SKM-1 treated with dmso at 0.1 percent for 144 hours (cell line): ENCODE data around the gene CPNE6.
A peak's percentile ranks its signal among the peaks of the same experiment; 100 is the strongest.

Experiments
- DNase-seq: peaks from one replicate; lab custom pipeline; 2025; ENCODE audit not compliant: unreplicated experiment; lab: John Stamatoyannopoulos, UW

Gene CPNE6

DNA sequence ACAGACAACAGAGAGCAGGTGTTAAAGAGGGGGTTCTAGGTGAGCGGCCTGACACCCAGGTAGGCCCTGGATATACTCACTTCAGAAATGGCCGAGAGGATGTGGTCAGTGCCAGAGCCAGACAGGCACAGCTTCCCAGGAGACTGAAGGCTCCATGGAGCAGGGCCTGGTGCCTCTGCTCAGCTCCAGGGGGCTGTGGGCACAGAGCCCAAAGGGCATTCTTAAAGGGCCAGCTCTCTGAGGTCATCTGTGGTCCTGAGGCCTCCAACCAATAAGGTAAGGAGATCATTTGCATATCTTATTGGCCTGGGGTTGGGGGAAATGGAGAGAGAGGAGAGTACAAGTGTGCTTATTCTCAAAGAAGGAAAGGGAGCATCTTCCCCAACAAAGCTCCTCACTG is 13.1 kb downstream of the CPNE6 start:
- no peak for DNase-seq

DNA sequence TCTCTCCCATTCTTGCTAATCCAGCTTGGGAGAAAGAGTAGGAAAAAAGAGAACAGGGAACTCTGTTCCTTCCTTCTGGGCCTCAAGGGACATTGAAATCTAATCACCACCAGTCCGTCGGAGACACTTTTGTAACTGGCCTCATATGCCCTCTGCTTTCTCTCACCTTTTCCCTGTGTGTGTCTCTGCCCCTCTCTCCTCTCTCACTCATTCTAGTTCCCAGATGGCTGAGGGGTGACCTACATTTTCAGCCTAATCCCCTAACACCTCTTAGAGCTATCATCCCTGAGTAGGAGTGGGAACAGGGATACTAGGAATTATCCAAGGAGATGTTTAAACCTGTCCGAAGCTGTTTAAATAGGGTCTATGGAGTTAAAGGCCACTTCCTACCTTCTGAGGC is 13.9 kb downstream of the CPNE6 start:
- DNase-seq = no peak

DNA sequence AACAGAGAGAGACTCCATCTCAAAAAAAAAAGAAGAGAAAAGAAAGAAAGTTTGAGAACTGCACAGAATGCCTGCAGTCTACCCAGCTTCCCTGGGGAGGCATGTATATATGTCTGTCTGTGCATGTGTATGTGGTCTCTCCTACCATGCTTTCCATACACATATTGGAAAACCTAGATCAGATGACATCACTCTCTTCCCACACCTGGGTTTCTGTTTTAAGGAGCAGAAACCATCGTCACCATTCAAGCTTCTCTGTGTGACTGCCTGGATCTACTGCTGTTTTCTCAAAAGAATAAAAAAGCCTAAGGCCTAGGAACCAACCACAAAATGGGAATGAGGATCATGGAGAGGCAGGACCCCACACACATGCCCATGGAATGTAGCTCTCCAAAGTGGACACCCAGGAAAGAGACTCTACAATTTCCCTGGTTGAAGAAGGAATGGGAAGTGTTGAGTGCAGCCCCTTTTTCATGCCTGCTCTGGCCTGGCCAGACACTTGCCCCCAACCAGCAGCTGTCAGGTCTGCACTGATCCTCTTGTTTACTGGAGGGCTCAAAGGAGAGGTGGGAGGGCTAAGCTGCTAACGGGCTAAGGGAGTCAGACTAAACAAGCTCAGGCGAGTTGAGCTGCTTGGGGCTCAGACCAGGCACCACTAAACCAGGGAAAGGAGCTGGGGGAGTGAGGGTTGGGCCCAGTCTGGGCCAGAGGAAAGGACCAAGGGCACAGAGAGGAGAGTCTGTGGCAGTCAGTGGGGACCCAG is 15.0 kb downstream of the CPNE6 start:
- DNase-seq = no peak

DNA sequence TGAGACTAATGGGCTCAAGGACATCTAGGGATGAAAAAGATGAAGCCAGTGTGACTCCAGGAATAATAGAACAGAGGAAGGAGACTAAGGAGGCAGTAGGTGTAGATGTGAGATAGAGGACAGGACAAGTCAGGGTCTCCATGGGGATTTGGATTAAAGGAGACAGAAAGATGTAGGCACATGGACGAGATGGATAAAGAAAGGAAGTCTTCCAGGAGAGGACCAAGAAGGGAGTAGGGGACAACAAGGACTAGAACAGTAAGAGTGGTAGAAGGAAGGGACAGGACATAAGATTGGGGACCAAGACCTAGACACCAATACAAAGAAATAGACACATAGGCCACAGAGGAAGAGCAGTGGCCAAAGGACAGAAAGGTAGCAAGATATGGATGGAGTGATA is 15.6 kb downstream of the CPNE6 start:
- no peak for DNase-seq

DNA sequence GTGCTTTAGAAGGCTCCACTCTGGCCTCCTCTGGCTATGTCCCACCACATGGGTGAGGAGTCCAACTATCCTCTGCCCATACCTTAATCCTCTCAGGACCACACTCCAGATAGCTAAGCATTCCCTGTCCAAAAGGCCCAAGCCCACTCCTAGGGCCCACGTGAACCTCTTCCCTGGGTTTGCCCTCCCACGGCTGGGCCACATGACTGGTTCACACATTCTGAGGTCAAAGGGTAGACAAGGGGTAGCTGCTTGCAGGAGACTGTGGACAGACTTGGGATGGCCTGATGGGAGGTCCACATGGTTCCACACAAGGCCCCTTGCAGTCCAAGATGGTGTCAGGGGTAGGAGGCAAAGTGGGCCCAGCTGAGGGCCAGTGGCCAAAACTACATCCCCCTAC is 16.7 kb downstream of the CPNE6 start:
- no peak for DNase-seq

DNA sequence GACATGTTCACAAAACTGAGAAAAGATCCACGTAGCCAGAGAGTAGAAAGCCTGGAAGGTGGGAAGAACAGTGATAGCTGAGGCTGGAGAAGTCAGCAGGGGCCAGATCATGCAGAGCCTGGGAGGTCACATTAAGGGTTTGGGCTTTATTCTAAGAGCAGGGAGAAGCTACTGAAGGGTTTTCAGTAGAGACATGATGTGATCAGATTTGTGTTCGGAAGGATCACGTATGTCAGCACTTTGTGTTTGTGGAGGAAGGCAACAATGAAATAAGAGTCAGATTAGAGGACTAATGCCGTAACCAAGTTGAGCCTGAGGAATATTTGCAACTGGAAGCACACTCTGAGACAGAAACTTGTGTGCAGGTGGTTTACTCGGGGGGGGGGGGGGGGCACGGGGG is 18.5 kb downstream of the CPNE6 start:
- no peak for DNase-seq

DNA sequence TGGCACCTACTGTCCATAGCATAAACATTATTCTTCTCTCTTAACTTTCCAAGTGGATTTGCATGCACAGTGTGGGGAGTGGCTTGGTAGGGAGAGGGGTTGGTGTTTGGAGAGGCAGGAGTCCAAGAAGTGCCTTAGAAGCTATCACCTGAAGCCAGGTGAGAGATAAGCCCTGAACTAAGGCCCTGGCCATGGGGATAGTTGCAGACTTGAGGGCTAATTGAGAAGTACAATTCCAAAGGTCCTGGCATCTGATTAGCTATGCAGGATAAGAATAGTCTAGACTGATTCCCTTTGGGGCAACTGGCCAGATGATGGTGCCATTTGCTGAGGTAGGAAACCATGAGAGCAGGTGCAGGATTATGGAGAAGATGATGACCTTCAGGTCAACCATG is 20.7 kb downstream of the CPNE6 start:
- no peak for DNase-seq

DNA sequence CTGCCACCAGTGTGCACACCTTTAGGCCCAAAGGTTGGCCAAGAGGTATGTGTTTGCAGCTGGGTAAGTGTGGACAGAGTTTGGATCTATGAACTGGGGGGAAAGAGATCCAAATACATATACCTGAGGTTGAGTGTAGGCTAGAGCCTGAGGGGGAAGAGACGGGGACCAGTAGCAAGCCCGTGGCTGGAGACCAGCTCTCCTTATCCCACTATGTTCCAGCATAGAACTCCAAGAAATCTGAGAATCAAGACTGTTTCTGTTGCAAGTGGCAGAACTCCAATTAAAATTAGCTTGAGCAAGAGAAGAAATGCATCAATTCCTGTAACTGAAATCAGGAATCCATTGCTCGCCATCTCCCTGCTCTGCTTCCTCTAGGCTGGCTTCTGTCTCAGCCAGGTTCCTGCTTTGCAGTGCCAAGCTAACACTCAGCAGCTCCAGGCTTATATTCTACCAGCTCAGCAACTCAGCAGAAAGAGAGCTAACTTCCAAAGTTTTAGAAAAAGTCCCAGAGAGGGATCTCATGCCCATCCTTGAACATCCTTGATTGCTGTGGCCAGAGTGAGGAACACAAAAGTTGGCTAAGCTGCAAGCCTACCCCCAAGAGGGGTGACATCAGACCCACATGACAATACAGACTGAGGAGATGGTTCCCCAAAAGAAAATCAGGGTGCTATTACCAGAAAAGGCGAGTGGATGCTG is 21.3 kb downstream of the CPNE6 start:
- DNase-seq = no peak

DNA sequence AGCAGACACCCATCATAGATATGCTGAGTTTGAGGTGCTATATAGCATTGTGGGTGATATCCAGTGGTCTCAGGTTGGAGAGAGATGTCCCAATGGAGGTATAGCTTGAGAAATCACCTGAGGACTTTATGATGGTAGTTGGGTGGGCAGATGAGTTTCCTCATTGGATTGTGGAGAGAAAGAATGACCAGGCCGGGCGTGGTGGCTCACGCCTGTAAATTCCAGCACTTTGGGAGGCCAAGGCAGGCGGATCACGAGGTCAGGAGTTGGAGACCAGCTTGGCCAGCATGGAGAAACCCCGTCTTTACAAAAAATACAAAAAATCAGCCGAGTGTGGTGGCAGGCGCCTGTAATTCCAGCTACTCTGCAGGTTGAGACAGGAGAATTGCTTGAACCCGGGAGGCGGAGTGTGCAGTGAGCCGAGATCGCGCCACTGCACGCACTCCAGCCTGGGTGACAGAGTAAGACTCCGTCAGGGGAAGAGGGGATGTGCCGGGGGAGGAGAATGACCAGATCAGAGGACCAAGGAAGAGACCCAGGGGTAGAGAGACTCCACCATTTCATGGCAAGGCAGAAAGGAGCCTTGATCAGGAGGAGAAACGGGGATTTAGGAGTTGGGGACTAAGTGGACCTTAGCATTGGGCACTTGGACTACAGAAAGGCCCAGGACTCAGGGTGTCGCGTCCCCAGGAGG is 22.0 kb downstream of the CPNE6 start:
- no peak for DNase-seq

DNA sequence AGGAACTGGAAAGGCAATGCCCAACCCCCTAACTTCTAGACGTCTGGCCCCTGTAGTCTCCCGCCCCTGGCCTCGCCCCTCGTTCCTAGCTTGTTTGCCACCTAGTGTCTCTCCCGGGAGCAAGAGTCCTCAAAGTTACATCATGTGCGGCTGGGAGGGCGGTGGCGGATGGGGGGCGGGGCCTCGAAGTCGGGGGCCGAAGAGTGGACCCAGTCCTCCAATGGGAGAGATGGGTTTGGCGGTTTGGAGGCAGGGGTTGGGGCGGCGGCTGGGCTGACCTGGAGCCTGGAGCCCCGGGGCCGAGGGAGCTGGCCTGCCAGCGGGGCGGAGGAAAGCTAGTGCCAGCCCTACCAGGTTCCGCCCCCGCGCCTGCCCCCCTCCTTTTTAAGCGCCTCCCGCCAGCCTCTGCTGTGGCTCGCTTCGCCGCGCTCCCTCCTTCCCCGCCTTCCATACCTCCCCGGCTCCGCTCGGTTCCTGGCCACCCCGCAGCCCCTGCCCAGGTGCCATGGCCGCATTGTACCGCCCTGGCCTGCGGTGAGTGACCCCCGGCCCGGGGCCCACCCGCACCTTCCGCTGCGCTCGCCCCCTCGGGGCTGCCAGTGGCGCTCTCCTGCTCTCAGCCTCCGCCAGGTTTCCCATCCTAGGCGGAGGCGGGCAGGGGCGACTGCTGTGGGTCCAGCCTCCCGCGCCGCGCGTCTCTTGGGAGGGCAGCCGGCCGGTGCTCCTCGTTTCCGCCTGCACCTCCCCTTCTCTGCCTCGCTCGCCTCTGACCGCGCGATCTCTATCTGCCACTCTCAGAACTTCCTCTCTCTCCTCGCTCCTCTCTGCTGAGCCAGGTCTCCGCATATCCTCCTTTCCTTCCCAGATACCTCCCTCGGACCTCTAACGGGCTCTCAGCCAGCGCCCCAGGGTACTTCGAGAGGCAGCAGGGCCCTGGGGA is 22.8 kb downstream of the CPNE6 start, which contains the start of gene PCK2:
Gene PCK2 (plus strand): TSS at position 411 of the 940 bp plus-strand sequence. CDS start 95 bp downstream, at position 506.
- DNase-seq = peak; percentile 69

DNA sequence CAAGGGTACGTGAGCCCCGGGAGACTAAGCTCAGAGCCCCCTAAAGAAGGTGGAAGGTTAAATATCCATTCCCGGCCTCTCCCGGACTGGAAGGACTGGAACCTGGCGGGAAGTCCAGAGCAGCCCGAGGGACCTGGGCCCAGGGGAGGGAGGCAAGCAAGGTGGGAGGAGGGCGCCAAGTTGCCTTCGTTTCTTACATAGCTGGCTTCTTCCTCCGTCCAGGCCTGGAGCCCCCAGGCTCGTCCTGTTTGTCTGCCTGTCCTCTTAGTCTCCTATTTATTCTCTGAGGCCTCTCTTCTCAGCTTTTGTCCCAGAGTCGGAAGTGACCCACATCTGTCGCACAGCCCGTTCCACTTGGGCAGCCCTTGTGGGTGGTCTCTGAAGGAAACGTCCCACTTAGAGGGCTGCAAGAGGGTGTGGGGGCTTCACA is 23.5 kb downstream of the CPNE6 start:
- DNase-seq = no peak

DNA sequence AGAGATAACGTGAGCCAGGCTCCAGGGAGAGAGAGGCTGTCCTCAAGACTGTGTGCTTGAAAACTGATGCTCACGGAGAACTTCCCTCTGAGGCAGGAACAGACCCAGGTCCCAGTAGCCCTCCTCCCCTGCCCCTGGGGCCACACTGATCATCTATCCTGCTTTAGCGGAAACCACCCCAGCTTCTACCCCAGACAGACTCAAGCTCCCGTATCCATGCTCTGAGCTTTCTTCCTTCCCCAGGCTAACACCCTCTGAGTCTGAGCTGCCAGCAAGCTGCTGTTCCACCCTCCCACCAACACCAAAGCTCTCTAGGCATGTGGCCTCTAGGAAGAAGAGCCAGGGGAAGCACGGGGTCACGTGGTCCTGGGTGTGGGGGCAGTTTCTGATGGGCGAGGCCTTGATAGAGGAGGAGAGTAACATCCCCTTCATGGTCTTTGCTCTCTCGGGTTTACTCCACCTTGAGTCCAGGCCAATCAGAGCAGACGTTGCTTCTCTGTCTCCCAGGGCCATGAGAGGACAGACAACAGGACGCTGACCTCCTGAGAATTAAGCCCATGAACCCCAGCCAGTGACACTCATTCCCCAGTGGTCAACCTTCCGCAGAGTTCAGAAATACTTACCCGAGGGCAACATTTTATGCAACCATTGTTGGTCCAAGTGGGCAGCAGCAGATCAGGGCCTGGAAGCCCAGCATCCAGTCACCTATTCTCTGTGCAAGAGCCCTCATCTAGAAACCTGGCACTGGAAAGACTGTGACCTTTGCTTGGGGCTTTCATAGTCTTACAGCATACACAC is 24.1 kb downstream of the CPNE6 start:
- peak; percentile 36 for DNase-seq

DNA sequence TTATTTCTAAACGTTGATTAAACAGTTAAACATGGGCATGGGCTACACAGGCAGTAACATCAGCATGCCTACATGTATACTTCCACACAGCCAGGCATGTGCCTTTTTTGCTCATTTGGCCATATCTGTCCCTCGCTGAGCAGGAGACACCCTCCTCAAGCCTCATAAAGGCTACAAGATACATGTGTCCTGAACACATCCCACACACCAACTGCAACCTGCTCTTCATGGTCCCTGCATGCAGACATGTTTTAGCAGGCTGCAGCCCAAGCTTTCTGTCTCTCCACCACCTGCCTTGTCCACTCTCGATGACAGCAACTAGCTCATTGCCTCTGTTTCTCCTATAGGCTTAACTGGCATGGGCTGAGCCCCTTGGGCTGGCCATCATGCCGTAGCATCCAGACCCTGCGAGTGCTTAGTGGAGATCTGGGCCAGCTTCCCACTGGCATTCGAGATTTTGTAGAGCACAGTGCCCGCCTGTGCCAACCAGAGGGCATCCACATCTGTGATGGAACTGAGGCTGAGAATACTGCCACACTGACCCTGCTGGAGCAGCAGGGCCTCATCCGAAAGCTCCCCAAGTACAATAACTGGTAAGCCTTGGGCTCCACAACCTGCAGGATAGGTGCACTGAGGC is 25.3 kb downstream of the CPNE6 start:
- no peak for DNase-seq

DNA sequence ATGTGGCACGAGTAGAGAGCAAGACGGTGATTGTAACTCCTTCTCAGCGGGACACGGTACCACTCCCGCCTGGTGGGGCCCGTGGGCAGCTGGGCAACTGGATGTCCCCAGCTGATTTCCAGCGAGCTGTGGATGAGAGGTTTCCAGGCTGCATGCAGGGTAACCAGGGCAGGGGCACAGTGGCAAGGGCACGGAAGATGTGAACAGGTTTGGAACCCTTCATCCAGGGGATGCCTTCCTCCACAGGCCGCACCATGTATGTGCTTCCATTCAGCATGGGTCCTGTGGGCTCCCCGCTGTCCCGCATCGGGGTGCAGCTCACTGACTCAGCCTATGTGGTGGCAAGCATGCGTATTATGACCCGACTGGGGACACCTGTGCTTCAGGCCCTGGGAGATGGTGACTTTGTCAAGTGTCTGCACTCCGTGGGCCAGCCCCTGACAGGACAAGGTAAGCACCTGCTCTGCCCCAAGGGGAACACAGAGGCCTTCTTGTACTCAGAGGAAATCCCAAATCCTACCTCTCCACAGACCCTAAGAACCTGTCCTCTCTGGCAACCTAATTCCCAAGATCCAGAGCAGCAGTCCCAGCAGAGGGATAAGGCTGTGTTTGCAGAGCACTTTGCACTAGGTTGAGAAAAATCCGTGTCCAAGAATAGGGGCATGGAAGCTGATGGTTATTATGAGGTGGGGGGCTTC is 27.0 kb downstream of the CPNE6 start:
- no peak for DNase-seq

DNA sequence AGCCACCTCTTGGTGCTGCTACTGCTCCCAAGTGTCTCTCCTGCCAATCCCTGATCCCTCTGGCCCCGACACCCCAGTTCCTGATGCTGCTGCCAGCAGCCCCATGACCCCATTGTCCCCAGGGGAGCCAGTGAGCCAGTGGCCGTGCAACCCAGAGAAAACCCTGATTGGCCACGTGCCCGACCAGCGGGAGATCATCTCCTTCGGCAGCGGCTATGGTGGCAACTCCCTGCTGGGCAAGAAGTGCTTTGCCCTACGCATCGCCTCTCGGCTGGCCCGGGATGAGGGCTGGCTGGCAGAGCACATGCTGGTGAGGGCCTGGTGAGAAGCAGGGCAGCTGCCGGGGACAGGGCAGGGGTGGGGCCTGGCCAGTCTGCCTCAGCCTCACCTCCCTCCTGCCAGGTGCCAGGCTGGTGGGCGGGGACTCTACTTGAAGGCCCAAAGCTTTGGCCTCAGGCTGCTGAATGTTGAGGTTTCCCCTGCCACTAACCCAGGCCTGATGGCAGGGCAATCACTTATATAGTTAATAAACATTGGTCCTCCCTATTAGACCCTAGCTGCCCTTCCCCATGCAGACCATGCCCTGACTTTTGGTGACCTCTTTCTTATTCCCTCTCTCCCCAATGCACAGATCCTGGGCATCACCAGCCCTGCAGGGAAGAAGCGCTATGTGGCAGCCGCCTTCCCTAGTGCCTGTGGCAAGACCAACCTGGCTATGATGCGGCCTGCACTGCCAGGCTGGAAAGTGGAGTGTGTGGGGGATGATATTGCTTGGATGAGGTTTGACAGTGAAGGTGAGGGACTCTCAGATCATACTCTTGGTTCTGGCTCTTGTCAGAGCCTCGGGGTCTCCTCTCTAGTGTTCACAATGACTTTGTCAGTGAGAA is 27.8 kb downstream of the CPNE6 start:
- no peak for DNase-seq

DNA sequence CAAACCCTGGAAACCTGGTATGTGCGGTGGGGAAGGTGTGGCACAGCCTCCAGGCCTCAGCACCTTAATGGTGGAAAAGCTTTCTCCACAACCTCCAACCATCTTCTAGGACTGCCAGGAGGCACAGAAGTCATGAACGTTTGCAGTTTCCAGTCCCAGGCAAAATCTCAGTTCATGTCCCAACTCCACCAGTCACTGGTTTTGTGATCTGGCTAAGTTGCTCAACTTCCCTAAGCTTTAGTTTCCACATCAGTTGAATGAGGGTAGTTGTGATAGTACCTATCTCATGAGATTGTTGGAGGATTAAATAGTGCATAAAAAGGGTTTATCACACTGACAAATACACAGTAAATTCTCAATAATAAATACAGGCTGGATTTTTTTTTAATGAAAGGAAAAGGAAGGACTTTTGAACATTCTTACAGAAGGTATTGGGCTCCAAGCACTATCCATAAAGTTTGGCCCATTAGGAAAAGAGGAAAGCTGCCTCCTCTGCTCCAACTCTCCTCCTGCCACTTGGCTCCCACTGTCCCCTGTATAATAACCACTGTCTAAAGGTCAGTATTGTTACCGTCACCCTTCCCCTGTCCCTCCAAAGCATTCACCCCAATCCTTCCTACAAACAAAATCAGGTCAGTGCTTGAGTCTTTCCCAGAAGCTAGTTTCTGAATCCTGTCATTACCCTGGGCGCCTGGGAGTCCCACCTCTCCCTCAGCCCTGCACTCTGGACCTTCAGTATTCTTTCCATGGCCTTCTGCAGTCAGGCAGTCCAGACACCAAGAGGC is 29.0 kb downstream of the CPNE6 start:
- no peak for DNase-seq

DNA sequence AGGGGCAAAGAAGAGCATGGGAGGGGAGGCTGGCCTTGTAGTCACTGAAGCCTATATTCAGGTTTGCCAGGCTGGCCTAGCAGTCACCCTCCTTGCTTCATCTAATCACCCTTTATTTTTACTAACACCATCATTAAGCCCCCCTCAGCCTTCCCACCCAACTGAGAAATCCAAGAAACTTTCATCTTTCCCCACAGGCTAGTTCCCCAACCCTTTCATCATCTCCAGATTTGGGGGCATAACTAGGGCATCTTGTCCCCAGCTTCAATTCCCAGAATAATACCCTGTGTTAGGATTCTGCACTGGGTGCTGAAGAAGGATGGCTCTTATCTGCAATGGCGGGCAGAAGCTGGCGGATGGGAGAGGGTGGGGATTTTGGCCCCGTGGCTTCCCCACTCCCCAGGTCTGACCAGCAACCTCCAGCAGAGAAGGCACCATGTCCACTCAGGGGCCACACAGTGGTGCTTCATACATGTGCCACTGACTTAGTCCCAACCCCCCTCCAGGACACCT is 29.7 kb downstream of the CPNE6 start:
- DNase-seq = no peak
